GM12891 (cell line): ENCODE measurements around the gene CELF5.

Experiments
- PAX5 ChIP-seq: IDR thresholded peaks from 2 replicates; pipeline ENCODE4 v1.6.1; 2011; ENCODE audit warnings: low read length, moderate library complexity, mild to moderate bottlenecking; ENCODE audit not compliant: insufficient read depth, severe bottlenecking
- POLR2A ChIP-seq: IDR thresholded peaks from 2 replicates; pipeline ENCODE4 v1.6.1; 2011; ENCODE audit warnings: low read depth, low read length, control low read depth
- POLR2AphosphoS5 ChIP-seq: IDR thresholded peaks from 2 replicates; pipeline ENCODE4 v1.6.1; 2011; ENCODE audit warnings: low read depth, low read length, control low read depth
- POU2F2 ChIP-seq: IDR thresholded peaks from 2 replicates; pipeline ENCODE4 v1.6.1; 2011; ENCODE audit warnings: low read depth, mild to moderate bottlenecking, control low read depth, low read length, moderate library complexity
- TAF1 ChIP-seq: IDR thresholded peaks from 2 replicates; pipeline ENCODE4 v1.6.1; 2011; ENCODE audit warnings: low read depth, low read length, control low read depth

DNA sequence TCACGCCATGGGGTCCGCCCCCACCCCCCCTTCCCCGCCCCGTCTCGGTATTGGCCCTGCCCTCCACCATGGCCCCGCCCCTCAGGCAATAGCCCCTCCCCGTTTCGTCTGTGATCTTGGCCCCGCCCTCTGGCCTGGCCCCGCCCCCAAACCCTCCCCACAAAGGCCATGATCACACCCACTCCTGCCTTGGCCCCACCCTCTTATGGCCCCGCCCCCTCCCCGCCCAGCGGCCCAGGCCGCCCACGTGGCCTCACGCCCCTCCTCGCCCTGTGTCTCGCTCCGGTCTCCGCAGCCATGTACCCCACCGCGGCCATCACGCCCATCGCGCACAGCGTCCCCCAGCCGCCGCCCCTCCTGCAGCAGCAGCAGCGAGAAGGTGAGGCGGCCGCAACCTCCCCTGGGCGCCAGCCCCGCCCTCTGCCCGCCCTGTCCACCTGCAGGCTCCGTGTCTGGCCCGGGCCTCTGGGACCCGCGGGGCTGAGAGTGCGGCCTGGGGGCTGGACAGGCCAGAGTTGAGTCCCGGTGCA, 61.3 kb downstream of the CELF5 start:
- TF ChIP-seq POLR2AphosphoS5 (no peak), POLR2A (no peak), TAF1 (no peak), PAX5 (no peak), POU2F2 (no peak)
